ENCODE results near the gene MYO5B. TPM values are rescaled to one million over a fixed set of nuclear protein-coding genes. Genes with fewer than 3 reads are reported as not detected.

MYO5B gene
- total and polyA plus RNA-seq, 10 of the 15 experiments (the other 5 are each of a cell fraction or from before 2014, with no cell fraction given), result 2.5 to 4.5 (median 3.3) TPM

- ChIA-PET POLR2A (no interaction called here), CTCF (no interaction called here), RAD21 (ENCODE audit: unreplicated experiment) (no interaction called here), SMC1A (ENCODE audit: uncharacterized antibody, unreplicated experiment) (no interaction called here)
- Histone ChIP-seq H3K4me2 (ENCODE audit: control insufficient read depth, insufficient read depth) (no peak overlapping the region), H3K79me2 (ENCODE audit: control insufficient read depth, insufficient read depth, low read length) (no peaks in the 10 kb centered on the region), H3K27me3 (replicated peaks in 1 of 2; ENCODE audit: control insufficient read depth in 2 of 2, insufficient read depth in 2 of 2, low read length in 1 of 2) (peaks cover 0 to 3% of the 10 kb centered on the region in 2 experiments; a peak in 2 of 4 replicates), H4K20me1 (ENCODE audit: control insufficient read depth, insufficient read depth) (no peaks in the 10 kb centered on the region), H3K36me3 (ENCODE audit: control insufficient read depth in 2 of 2, insufficient read depth in 2 of 2, low read length in 1 of 2) (no peaks in the 10 kb centered on the region), H2AFZ (ENCODE audit: control insufficient read depth, low read depth, low read length) (no peak overlapping the region), H3K27ac (ENCODE audit: control insufficient read depth, insufficient read depth) (no peak overlapping the region), H3K9ac (ENCODE audit: control insufficient read depth, insufficient read depth, low read length) (no peak overlapping the region), H3K4me1 (ENCODE audit: control insufficient read depth, insufficient read depth, low read length) (no peaks in the 10 kb centered on the region), H3K4me3 (no peak overlapping the region), H3K9me3 (replicated peaks; ENCODE audit: control insufficient read depth, insufficient read depth, low read length) (no peaks in the 10 kb centered on the region)
- BruUV-seq (replicated peaks), result no TSS peak
- 31% methylated on average over 4 of the region's 4 CpGs for WGBS (ENCODE audit: insufficient coverage, insufficient replicate concordance, low lambda C conversion rate, missing lambda C conversion rate)
- FAIRE-seq (no peak), DNase-seq (ENCODE audit: low read depth, low spot score) (no peak), ATAC-seq (no peak)
- intact Hi-C loops (cut with micrococcal nuclease; ENCODE audit: unreplicated experiment), result no loop called here
- no peak for TF ChIP-seq GATAD2B (conservative IDR thresholded peaks at IDR 0.05; ENCODE audit: low read depth)
- in situ Hi-C loops (cut with MboI), result no loop called here
These were observed 310.5 kb downstream of the MYO5B start for GRCh38 chr18:49884465-49884864.

- no peaks in the 10 kb centered on the region for H3K36me3 ChIP-seq (ENCODE audit: control insufficient read depth in 2 of 2, insufficient read depth in 2 of 2, low read length in 1 of 2)
- ChIA-PET SMC1A (ENCODE audit: uncharacterized antibody, unreplicated experiment) (no interaction called here), POLR2A (no interaction called here), RAD21 (ENCODE audit: unreplicated experiment) (no interaction called here), CTCF (interaction anchor here (0.6 to 1.4 kb wide), 2 partner anchors 19 to 482 kb away, joined by 3 to 4 read pairs; no protein-coding TSS in a partner anchor)
- FAIRE-seq, result no peak
- H3K79me2 ChIP-seq (ENCODE audit: control insufficient read depth, insufficient read depth, low read length), result no peaks in the 10 kb centered on the region
- no peaks in the 10 kb centered on the region for H4K20me1 ChIP-seq (ENCODE audit: control insufficient read depth, insufficient read depth)
- in situ Hi-C loops (cut with MboI) (no loop called here), intact Hi-C loops (cut with micrococcal nuclease; ENCODE audit: unreplicated experiment) (no loop called here)
- no peak for ATAC-seq
- no peaks in the 10 kb centered on the region for H3K9me3 ChIP-seq (replicated peaks; ENCODE audit: control insufficient read depth, insufficient read depth, low read length)
- no peak for TF ChIP-seq HDAC2 (IDR thresholded peaks at IDR 0.05)
- no peak for TF ChIP-seq ZNF217 (IDR thresholded peaks at IDR 0.05)
- no peak for TF ChIP-seq MEF2A (IDR thresholded peaks at IDR 0.05; ENCODE audit: insufficient read depth, low read depth, low read length)
- no peak for TF ChIP-seq CHD4 (IDR thresholded peaks at IDR 0.05)
- no peak for TF ChIP-seq TBL1XR1 (IDR thresholded peaks at IDR 0.05; ENCODE audit: low read depth, low read length)
- TF ChIP-seq, protein P1, sequence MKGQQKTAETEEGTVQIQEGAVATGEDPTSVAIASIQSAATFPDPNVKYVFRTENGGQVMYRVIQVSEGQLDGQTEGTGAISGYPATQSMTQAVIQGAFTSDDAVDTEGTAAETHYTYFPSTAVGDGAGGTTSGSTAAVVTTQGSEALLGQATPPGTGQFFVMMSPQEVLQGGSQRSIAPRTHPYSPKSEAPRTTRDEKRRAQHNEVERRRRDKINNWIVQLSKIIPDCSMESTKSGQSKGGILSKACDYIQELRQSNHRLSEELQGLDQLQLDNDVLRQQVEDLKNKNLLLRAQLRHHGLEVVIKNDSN (IDR thresholded peaks at IDR 0.05; ENCODE audit: borderline replicate concordance, extremely low read length, insufficient read depth, low read depth, low read length), result no peak
- no peak for TF ChIP-seq TARDBP (IDR thresholded peaks at IDR 0.05; ENCODE audit: borderline replicate concordance)
- TF ChIP-seq POLR2AphosphoS5 (IDR thresholded peaks at IDR 0.05; ENCODE audit: low read length), result no peak
- TF ChIP-seq NR2C1 (IDR thresholded peaks at IDR 0.05), result no peak
- TF ChIP-seq IKZF2 (IDR thresholded peaks at IDR 0.05), result no peak
- no peak for TF ChIP-seq CREB1 (IDR thresholded peaks at IDR 0.05; ENCODE audit: low read depth)
- TF ChIP-seq GABPA (IDR thresholded peaks at IDR 0.05; ENCODE audit: low read depth), result no peak
- H2AFZ ChIP-seq (ENCODE audit: control insufficient read depth, low read depth, low read length), result no peak overlapping the region
- no TSS peak for BruUV-seq (replicated peaks)
- H3K27me3 ChIP-seq (replicated peaks in 1 of 2; ENCODE audit: control insufficient read depth in 2 of 2, insufficient read depth in 2 of 2, low read length in 1 of 2), result peaks cover 0 to 4% of the 10 kb centered on the region in 2 experiments; a peak in 2 of 4 replicates
- no peaks in the 10 kb centered on the region for H3K4me1 ChIP-seq (ENCODE audit: control insufficient read depth, insufficient read depth, low read length)
- no peak overlapping the region for H3K27ac ChIP-seq (ENCODE audit: control insufficient read depth, insufficient read depth)
- 4% methylated on average over 3 of the region's 3 CpGs for WGBS (ENCODE audit: insufficient coverage, insufficient replicate concordance, low lambda C conversion rate, missing lambda C conversion rate)
- no peak overlapping the region for H3K4me3 ChIP-seq
- no peak for DNase-seq (ENCODE audit: low read depth, low spot score)
- H3K9ac ChIP-seq (ENCODE audit: control insufficient read depth, insufficient read depth, low read length), result no peak overlapping the region
- no peak overlapping the region for H3K4me2 ChIP-seq (ENCODE audit: control insufficient read depth, insufficient read depth)
These were observed 314.3 kb downstream of the MYO5B start for GRCh38 chr18:49880661-49881060.
